GM12878 (cell line): ENCODE measurements around the gene MBOAT2.

ENCODE experiments used
- POLR2A ChIP-seq: IDR thresholded peaks from 2 replicates; pipeline ENCODE4 v1.6.1; 2011; ENCODE audit warnings: low read depth, mild to moderate bottlenecking, low read length
- ZNF274 ChIP-seq: IDR thresholded peaks from one replicate; pipeline ENCODE4 v1.8.0; 2011; ENCODE audit not compliant: insufficient read length, insufficient read depth

DNA sequence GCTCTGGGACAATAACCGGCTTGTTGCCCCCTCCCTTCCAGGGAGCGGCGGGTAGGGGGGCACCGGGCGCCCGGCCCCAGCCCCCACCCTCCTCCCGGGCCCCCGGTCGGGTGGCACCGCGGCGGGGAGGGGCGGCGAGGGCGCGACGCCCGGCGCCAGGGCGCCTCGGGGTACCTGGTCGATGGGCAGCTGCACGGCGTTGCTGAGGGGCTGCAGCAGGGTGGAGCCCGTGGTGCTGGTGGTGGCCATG lies 193 bp downstream of the MBOAT2 start:
- TF ChIP-seq POLR2A: no peak
- TF ChIP-seq ZNF274: no peak
